Measurements from ENCODE around the gene TCEANC2. TPM values are rescaled to one million over a fixed set of nuclear protein-coding genes. Genes with fewer than 3 reads are reported as not detected.
"Not testable (repeated sequence)": the region's sequence is repeated elsewhere in the genome, so short reads cannot be mapped to it uniquely, and the experiment has no call there.

The TCEANC2 gene
- total RNA-seq, 2 experiments from 2014 or later, result 13.0 TPM

GRCh38 chr1:54041806-54042205 is 11.6 kb upstream of the TCEANC2 start:
- H3K4me1 Mint-ChIP-seq (ENCODE audit: low read depth), result peaks cover 20% of the 10 kb centered on the region
- DNase-seq, result no peak
- intact Hi-C loops (cut with micrococcal nuclease), result no loop called here
- CTCF ChIA-PET, result no interaction called here
- H3K4me3 Mint-ChIP-seq, result no peak overlapping the region
- peak overlapping the region; percentile 54 for H3K27ac Mint-ChIP-seq
- H3K9me3 Mint-ChIP-seq, result no peaks in the 10 kb centered on the region
- no peaks in the 10 kb centered on the region for H3K27me3 Mint-ChIP-seq (ENCODE audit: low read depth)
- peaks cover 19% of the 10 kb centered on the region for H3K36me3 Mint-ChIP-seq (ENCODE audit: low read depth)

GRCh38 chr1:54045496-54045895 is 7.9 kb upstream of the TCEANC2 start:
- intact Hi-C loops (cut with micrococcal nuclease), result no loop called here
- CTCF ChIA-PET, result no interaction called here
- no peak overlapping the region for H3K27ac Mint-ChIP-seq
- H3K36me3 Mint-ChIP-seq (ENCODE audit: low read depth), result peaks cover 13% of the 10 kb centered on the region
- no peaks in the 10 kb centered on the region for H3K27me3 Mint-ChIP-seq (ENCODE audit: low read depth)
- no peak for DNase-seq
- H3K4me1 Mint-ChIP-seq (ENCODE audit: low read depth), result peaks cover 43% of the 10 kb centered on the region
- no peaks in the 10 kb centered on the region for H3K9me3 Mint-ChIP-seq
- no peak overlapping the region for H3K4me3 Mint-ChIP-seq

GRCh38 chr1:54046671-54047383 is 6.6 kb upstream of the TCEANC2 start:
- no peak overlapping the region for H3K27ac Mint-ChIP-seq
- no peaks in the 10 kb centered on the region for H3K9me3 Mint-ChIP-seq
- no peaks in the 10 kb centered on the region for H3K27me3 Mint-ChIP-seq (ENCODE audit: low read depth)
- CTCF ChIA-PET, result interaction anchor here (0.6 kb wide), 1 partner anchor 488 kb away, joined by 3 read pairs; no protein-coding TSS in a partner anchor
- peaks cover 47% of the 10 kb centered on the region for H3K4me1 Mint-ChIP-seq (ENCODE audit: low read depth)
- no peak for DNase-seq
- intact Hi-C loops (cut with micrococcal nuclease), result no loop called here
- no peak overlapping the region for H3K4me3 Mint-ChIP-seq
- H3K36me3 Mint-ChIP-seq (ENCODE audit: low read depth), result peaks cover 11% of the 10 kb centered on the region

- Mint-ChIP-seq H3K4me1 (ENCODE audit: low read depth) (peaks cover 45% of the 10 kb centered on the region), H3K27ac (no peak overlapping the region), H3K36me3 (ENCODE audit: low read depth) (peaks cover 5% of the 10 kb centered on the region), H3K9me3 (no peaks in the 10 kb centered on the region), H3K4me3 (no peak overlapping the region), H3K27me3 (ENCODE audit: low read depth) (no peaks in the 10 kb centered on the region)
- CTCF ChIA-PET, result interaction anchor here (0.6 to 1.5 kb wide), 3 partner anchors 34 to 487 kb away, joined by 3 to 4 read pairs (median 3); no protein-coding TSS in a partner anchor
- no peak for DNase-seq
- intact Hi-C loops (cut with micrococcal nuclease), result no loop called here
These were observed 5.8 kb upstream of the TCEANC2 start for GRCh38 chr1:54047384-54048305.

- H3K4me3 Mint-ChIP-seq; DNase-seq; CTCF ChIA-PET; H3K27ac Mint-ChIP-seq; H3K9me3 Mint-ChIP-seq; intact Hi-C loops (cut with micrococcal nuclease); H3K27me3 Mint-ChIP-seq (ENCODE audit: low read depth); H3K36me3 Mint-ChIP-seq (ENCODE audit: low read depth): not testable (repeated sequence)
- H3K4me1 Mint-ChIP-seq (ENCODE audit: low read depth), result peaks cover 45% of the 10 kb centered on the region
These were observed 3.0 kb upstream of the TCEANC2 start for GRCh38 chr1:54050435-54050834.

GRCh38 chr1:54051933-54052430 is 1.4 kb upstream of the TCEANC2 start:
- Mint-ChIP-seq H3K9me3 (no peaks in the 10 kb centered on the region), H3K36me3 (ENCODE audit: low read depth) (peaks cover 11% of the 10 kb centered on the region), H3K27ac (no peak overlapping the region), H3K4me1 (ENCODE audit: low read depth) (peaks cover 43% of the 10 kb centered on the region), H3K4me3 (no peak overlapping the region), H3K27me3 (ENCODE audit: low read depth) (no peaks in the 10 kb centered on the region)
- DNase-seq, result no peak
- intact Hi-C loops (cut with micrococcal nuclease), result loop anchor here (2.0 kb wide), 2 partner anchors 63 to 835 kb away; partner anchors contain the start of gene DHCR24
- CTCF ChIA-PET, result interaction anchor here (0.6 to 1.2 kb wide), 9 partner anchors 20 to 467 kb away, joined by 3 to 4 read pairs (median 3); no protein-coding TSS in a partner anchor

- Mint-ChIP-seq H3K4me1 (ENCODE audit: low read depth) (peaks cover 40% of the 10 kb centered on the region), H3K27ac (no peak overlapping the region), H3K9me3 (no peaks in the 10 kb centered on the region), H3K36me3 (ENCODE audit: low read depth) (peaks cover 14% of the 10 kb centered on the region), H3K4me3 (no peak overlapping the region), H3K27me3 (ENCODE audit: low read depth) (no peaks in the 10 kb centered on the region)
- intact Hi-C loops (cut with micrococcal nuclease), result loop anchor here (2.0 kb wide), 2 partner anchors 64 to 834 kb away; partner anchors contain the start of gene DHCR24
- CTCF ChIA-PET, result interaction anchor here (0.6 to 1.2 kb wide), 6 partner anchors 20 to 320 kb away, joined by 3 to 4 read pairs (median 3); no protein-coding TSS in a partner anchor
- DNase-seq, result peak; percentile 56
These were observed 926 bp upstream of the TCEANC2 start for GRCh38 chr1:54052431-54052933.

GRCh38 chr1:54053745-54054437 is 483 bp downstream of the TCEANC2 start:
- DNase-seq, result no peak
- Mint-ChIP-seq H3K4me3 (no peak overlapping the region), H3K4me1 (ENCODE audit: low read depth) (peaks cover 32% of the 10 kb centered on the region), H3K36me3 (ENCODE audit: low read depth) (peaks cover 20% of the 10 kb centered on the region), H3K9me3 (no peaks in the 10 kb centered on the region), H3K27ac (no peak overlapping the region), H3K27me3 (ENCODE audit: low read depth) (no peaks in the 10 kb centered on the region)
- intact Hi-C loops (cut with micrococcal nuclease), result loop anchor here (1.0 to 2.0 kb wide), 15 partner anchors 65 to 833 kb away; partner anchors contain the start of genes CYB5RL, DHCR24, LRRC42 and MAGOH
- CTCF ChIA-PET, result interaction anchor here (0.6 to 2.0 kb wide), 3 partner anchors 23 to 624 kb away, joined by 3 to 7 read pairs (median 3); no protein-coding TSS in a partner anchor

GRCh38 chr1:54054438-54054749 is 986 bp downstream of the TCEANC2 start:
- no peak overlapping the region for H3K27ac Mint-ChIP-seq
- no peaks in the 10 kb centered on the region for H3K27me3 Mint-ChIP-seq (ENCODE audit: low read depth)
- no peaks in the 10 kb centered on the region for H3K9me3 Mint-ChIP-seq
- H3K36me3 Mint-ChIP-seq (ENCODE audit: low read depth), result peaks cover 20% of the 10 kb centered on the region
- CTCF ChIA-PET, result interaction anchor here (0.8 to 2.0 kb wide), 2 partner anchors 27 to 193 kb away, joined by 4 to 7 read pairs; no protein-coding TSS in a partner anchor
- peak; percentile 16 for DNase-seq
- intact Hi-C loops (cut with micrococcal nuclease), result no loop called here
- peaks cover 30% of the 10 kb centered on the region for H3K4me1 Mint-ChIP-seq (ENCODE audit: low read depth)
- H3K4me3 Mint-ChIP-seq, result no peak overlapping the region

- intact Hi-C loops (cut with micrococcal nuclease), result no loop called here
- no peak for DNase-seq
These were observed 10.9 kb downstream of the TCEANC2 start for GRCh38 chr1:54064299-54064698.

GRCh38 chr1:54069791-54070170 is 16.4 kb downstream of the TCEANC2 start:
- intact Hi-C loops (cut with micrococcal nuclease), result loop anchor here (1.0 kb wide), 2 partner anchors 420 to 741 kb away; no protein-coding TSS in a partner anchor
- Mint-ChIP-seq H3K4me3 (no peak overlapping the region), H3K27ac (no peak overlapping the region), H3K36me3 (ENCODE audit: low read depth) (peaks cover 8% of the 10 kb centered on the region), H3K9me3 (no peaks in the 10 kb centered on the region), H3K4me1 (ENCODE audit: low read depth) (no peaks in the 10 kb centered on the region), H3K27me3 (ENCODE audit: low read depth) (no peaks in the 10 kb centered on the region)
- DNase-seq, result no peak
- CTCF ChIA-PET, result interaction anchor here (0.5 to 1.1 kb wide), 5 partner anchors 8 to 463 kb away, joined by 3 to 6 read pairs (median 3); no protein-coding TSS in a partner anchor

More at GRCh38 chr1:54064299-54064698, 10.9 kb downstream of the TCEANC2 start:
- Mint-ChIP-seq H3K4me1 (ENCODE audit: low read depth) (no peaks in the 10 kb centered on the region), H3K4me3 (no peak overlapping the region), H3K27me3 (ENCODE audit: low read depth) (no peaks in the 10 kb centered on the region), H3K9me3 (no peaks in the 10 kb centered on the region), H3K27ac (no peak overlapping the region), H3K36me3 (ENCODE audit: low read depth) (peaks cover 4% of the 10 kb centered on the region)
- CTCF ChIA-PET, result no interaction called here
